ENCODE data around the gene S100Z.
"Not testable (repeated sequence)": the region's sequence is repeated elsewhere in the genome, so short reads cannot be mapped to it uniquely, and the experiment has no call there.

The S100Z gene

GRCh38 chr5:76831110-76831452, 18.7 kb upstream of the S100Z start:
- DNase-seq: peak; percentile 56

DNA sequence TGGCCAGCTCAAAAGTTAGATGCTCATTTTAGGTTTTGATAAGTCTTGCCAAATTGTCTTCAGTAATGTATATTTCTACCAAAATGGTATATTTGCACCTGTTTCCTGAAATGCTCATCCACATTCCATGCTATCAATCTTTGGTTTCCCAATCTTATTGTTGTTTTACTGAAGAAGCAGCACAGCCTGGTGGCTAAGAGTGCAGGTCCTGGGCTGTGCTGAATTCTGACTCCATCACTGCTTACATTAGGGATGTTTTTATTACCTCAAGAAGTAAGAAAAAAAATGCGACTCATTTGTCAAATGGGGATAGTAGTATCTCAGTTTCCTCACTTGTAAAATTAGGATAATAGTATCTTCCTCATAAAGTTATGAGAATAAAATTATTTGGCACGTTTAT, 13.6 kb upstream of the S100Z start:
- DNase-seq: no peak

DNA sequence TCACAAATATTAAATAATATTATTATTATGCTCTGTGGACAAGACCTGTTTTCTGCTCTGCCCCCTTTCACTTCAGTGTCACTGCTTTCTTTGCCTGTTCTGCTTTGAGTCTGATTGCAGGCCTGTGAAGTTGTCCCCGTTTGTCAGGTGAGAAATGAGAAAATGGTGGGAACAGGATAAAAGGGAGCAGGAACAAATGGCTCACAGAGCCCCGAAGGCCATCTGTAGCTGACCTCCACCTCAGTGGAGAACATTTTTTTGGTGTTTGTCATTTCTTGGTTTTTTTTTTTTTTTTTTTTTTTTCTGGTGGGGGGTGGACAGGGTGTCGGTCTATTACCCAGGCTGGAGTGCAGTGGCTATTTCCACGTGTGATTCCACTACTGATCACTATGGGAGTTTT, 13.2 kb upstream of the S100Z start:
- DNase-seq: no peak

GRCh38 chr5:76838481-76839261, 11.1 kb upstream of the S100Z start:
- no peak for DNase-seq

DNA sequence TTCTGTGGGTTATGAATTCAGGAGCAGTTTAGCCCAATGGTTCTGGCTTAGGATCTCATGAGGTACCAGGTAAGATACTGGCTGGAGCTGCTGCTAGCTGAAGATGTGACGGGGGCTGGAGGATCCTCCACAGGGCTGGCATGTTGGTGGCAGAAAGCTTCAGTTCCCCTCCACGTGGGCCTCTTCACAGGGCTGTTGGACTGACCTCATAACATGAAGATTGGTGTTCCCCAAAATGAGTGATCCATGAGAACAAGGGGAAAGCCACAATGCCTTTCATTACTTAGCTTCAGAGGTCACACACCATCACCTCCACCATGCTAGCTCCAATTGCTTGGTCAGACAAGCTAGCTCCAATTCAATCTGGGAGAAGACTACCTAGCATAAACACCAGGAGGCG, 8.5 kb upstream of the S100Z start:
- DNase-seq: no peak

- no peak for DNase-seq
Measured at GRCh38 chr5:76845890-76846289, 3.9 kb upstream of the S100Z start.

- no peak for DNase-seq
Measured at GRCh38 chr5:76850543-76851145, 830 bp downstream of the S100Z start.

- no peak for DNase-seq
Measured at GRCh38 chr5:76851728-76852369, 2.0 kb downstream of the S100Z start.

DNA sequence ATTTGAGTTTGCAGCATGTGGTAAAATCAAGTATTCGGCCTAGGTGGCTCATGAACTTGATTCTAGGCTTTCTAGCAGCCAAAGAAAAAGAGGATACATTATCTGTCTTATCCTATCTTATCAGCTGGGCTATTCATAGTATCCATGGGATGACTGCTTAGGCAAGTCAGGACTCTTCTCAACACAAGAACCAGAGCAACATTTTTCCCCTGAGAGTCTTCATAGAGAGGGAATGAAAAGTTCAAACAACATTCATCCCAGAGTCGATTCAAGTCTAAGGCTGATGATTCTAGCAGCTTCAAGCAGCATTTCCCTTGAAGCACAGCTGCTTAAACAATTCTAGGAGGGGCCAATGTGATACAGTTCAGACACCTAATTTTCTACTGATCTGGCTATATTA, 3.0 kb downstream of the S100Z start:
- DNase-seq: no peak

DNA sequence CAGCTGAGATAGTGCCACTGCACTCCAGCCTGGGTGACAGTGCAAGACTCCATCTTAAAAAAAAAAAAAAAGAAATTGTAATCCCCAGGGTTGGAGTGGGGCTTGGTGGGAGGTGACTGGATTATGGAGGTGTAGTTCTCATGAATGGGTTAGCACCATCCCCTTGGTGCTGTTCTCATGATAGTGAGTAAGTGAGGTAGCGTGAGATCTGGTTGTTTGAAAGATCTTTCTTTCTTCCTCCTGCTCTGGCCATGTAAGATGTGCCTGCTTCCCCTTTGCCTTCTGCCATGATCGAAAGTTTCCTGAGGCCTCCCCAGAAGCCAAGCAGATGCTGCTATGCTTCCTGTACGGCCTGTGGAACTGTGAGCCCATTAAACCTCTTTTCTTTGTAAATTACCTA, 3.9 kb downstream of the S100Z start:
- not testable (repeated sequence) for DNase-seq

DNA sequence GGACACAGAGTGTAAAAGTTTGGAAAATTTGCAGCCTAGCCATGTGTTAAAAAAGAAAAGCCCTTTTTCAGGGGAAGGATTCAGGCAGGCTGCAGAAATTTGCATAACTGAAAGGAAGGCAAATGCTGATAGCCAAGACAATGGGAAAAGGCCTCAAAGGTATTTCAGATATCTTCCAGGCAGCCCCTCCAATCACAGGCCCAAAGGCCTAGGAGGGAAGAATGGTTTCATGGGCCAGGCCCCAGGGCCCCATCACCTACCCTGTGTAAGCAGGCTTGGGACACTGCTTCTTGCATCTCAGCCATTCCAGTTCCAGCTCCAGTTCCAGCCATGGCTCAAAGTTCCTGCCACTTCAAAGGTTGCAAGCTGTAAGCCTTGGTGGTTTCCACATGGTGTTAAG, 4.8 kb downstream of the S100Z start:
- no peak for DNase-seq

GRCh38 chr5:76855501-76855900, 5.7 kb downstream of the S100Z start:
- not testable (repeated sequence) for DNase-seq

GRCh38 chr5:76855961-76856360, 6.1 kb downstream of the S100Z start:
- no peak for DNase-seq

- DNase-seq: not testable (repeated sequence)
Measured at GRCh38 chr5:76856800-76857199, 7.0 kb downstream of the S100Z start.

DNA sequence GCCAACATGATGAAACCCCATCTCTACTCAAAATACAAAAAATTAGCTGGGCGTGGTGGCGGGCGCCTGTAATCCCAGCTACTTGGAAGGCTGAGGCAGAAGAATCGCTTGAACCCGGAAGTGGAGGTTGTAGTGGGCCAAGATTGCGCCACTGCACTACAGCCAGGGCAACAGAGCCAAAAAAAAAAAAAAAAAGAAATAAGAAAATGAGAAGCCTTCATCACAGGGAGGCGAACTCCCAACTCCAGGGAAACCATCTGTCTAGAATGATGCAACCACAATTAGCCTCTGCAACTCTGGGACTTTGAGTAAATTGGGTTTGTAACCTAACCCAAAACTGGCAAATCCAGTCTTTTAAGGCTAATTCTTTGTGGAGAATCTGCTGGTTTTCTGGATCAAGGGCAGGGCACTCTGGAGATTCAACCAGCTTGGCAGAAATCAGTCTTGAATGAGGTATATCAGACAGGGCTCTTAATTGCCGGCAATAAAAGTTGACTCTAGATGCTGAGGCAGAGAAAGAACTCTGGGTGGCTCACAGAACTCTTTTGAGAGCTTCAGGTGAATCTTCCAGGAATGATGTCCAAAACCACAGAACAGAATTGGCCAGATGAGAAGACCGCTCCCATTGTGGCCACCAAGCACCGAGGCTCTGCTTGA, 9.9 kb downstream of the S100Z start:
- no peak for DNase-seq

DNA sequence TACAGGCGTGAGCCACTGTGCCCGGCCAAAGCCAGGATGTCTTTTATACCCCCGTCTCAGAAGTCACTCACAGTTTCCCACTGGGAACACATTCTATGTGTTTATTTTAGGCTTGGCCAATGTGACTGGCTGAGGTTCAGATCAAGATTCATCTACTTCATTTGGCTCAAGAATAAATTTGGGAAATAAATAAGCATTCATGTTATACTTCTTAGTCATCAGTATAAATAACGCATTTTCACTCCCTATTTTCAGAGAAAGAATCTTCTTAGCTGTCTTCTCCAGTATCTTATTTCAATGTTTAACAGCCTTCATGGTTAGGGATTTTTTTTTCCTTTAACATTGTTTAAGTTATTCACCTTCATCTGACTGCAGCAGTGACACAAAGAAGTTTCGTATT, 11.8 kb downstream of the S100Z start:
- DNase-seq: no peak

DNA sequence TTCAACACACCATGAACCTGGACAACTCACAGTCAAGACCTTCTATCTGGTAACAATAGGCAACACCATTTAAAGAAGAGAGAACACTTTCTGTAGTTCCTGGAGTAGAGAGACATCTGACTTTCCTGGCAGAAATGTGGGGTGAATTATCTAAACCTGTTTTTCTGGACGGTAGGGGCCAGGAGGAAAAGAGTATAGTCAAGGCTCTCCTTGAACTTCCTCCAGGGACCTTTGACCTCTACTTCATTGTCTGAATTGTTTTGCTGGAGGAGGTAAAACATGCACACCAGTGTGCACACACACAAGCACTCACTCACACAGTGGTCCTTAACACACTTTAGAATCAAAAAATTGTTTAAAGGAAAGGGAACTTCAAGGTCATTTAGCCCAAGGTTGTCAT, 13.2 kb downstream of the S100Z start:
- DNase-seq: no peak

GRCh38 chr5:76866503-76866902, 16.7 kb downstream of the S100Z start:
- no peak for DNase-seq

- no peak for DNase-seq
Measured at GRCh38 chr5:76867038-76867437, 17.2 kb downstream of the S100Z start.

DNA sequence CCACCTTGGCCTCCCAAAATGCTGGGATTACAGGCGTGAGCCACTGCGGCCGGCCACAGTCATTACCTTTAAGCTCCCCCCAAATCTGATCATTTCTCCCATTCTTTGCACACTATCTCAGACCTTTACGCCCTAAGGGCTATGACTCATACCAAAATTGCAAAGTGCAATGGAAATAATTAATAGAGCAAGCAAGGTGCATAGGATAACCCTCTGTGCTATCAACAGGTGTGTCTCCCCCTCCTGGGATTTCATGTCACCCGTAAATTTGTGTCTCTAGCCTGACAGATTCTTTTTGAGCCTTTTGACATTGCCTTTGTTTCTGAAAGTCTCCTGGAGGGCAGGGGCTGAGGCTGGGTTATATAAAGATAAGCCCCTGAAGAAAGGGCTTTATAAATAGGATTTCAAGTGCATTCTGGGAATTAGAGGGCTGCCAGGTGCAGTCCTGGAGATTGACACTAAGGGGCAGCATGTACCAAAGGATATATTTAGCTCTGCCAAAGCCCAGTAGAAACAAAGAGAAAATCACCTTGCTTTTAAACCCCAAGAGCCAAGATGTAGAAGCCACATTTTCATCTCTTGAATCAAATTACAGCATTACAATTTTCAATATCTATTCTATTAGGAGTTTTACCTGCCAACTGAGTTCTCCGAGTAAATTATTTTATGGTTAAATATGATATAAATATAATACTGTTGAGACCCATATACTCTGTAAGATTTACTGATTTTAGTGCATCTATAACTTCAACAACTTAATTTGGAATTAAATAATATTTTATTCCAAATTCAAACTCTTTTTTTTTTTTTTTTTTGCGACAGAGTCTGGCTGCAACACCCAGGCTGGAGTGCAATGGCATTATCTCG, 18.2 kb downstream of the S100Z start:
- peak; percentile 20 for DNase-seq

GRCh38 chr5:76870046-76870445, 20.2 kb downstream of the S100Z start:
- no peak for DNase-seq

DNA sequence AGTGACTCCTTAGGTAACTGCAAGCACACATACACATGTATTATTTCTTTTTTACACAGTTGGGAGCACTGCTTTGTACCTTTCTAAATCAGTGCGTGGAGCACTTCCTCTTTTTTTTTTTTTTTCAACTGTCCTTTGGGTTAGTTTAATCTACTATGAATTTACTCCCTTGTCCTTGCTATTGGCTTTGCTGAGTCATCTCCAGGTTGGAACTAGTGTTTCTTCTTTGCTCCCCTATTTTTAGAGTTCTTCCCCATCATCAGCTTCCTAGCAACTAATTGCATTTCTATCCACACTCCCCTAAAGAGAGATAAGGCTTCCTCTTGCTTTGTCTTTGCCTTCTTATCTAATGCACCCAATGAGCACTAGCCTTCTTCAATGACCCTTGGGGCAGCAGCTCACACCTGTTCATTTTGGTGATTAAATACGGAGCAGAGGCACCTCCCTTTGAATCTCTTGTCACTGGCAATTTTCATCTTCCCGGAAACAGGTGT, 24.3 kb downstream of the S100Z start:
- DNase-seq: no peak

Measured in NCI-H226 (cell line).